ENCODE results near the gene RBMY1A1.
"Not testable (repeated sequence)": the region's sequence is repeated elsewhere in the genome, so short reads cannot be mapped to it uniquely, and the experiment has no call there.

Gene RBMY1A1

GRCh38 chrY:21534579-21534978 is at the start of gene RBMY1A1:
Gene RBMY1A1, plus strand, starts transcription at chrY:21534879. Its CDS starts 2,013 bp downstream, at chrY:21536892.
- not testable (repeated sequence) for DNase-seq

DNA sequence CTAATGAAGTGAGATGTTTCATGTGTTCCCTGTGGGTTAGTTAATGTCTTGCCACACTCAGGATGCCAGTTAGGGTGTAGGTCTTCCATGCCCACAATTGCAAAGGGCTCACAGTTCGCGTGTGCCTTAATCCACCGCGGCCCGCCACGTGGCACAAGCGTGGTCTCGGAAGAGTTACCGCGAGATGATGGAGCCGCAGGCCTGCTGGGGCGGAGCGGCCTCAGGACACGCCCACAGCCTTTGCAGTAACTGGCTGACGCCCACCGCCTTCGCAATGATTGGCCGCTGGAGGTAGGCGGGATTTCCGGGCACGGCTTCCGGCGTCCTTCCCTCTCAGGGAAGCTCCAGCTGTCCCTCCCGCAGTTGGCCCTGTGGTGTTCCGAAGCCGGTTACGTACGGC is 23.6 kb upstream of the RBMY1A1 start, which contains the start of gene RBMY1B:
Gene RBMY1B (plus strand): TSS at position 301 of the 400 bp plus-strand sequence. CDS start 2,013 bp downstream, outside the sequence.
- DNase-seq, result not testable (repeated sequence)

DNA sequence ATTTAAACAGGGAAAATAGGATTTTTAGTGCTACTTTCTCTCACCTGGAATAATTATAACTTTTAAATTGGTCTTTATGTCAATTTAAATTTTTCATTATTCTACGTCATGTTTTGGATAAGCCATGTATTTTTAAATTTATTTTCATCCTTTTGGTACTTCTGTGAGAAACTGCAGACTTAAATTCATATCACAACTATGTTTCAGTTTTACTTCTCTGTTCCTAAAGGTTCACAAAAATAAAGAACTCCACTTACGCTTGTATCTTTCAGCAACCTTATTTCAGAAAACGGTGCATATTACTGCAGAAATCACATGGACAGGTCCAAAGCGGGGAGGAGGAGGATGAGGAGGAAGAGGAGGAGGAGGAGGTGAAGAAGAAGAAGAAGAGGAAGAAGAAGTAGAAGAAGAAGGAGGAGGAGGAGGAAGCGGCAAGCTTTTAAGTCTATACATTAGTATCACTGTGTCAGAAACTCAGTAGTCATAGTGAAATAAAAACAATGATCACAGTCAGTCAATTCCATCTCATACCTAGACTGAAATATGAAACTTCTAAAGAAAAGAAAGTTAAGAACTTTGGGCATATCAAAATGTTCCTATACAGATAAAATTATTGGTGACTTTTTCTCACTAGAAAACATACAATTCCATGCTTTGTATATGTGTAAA is 24.8 kb downstream of the RBMY1A1 start:
- DNase-seq, result not testable (repeated sequence)

DNA sequence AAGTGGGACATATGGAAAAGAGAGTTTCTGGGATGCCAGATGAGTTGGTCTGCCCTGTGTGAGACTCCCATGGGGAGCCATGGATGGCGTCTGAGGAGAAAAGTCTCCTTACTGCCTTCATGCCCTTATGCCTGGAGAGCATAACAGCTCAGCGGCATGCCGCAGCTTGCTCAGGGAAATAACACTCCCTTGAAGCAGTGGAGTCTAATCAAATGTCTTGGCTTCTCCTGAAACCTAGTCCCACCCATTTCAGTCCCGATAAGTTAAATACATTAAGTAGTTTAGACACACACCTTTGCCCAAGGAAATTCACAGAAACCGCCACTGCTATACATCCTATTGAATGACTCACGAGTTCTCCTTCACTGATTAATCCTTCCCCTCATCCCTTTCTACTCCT is 50.8 kb downstream of the RBMY1A1 start:
- no peak for DNase-seq

- not testable (repeated sequence) for DNase-seq
Measured at GRCh38 chrY:21586454-21586853, 51.8 kb downstream of the RBMY1A1 start.

DNA sequence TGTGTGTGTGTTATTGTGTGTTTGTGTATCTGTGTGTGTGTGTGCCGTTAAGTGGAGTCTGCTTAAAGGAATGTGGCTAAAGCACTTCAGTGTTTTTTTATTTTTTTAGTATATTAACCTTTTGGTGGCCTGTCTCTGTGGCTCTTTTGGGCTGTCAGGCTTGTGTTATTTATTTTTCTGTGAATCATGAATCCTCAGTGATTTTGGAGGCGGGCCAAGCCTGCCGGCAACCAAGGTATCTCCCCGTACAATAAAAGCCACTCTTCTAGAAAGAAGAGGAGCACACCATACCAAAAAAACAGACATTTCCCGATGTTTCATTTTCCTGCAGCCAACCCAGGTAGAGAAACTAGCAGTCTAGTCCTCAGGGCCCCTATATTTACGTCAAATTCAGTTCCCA is 57.4 kb downstream of the RBMY1A1 start:
- no peak for DNase-seq

GRCh38 chrY:21596287-21596686 is 61.6 kb downstream of the RBMY1A1 start:
- DNase-seq, result not testable (repeated sequence)
